Stimulated activated CD4-positive, alpha-beta T cell treated with anti-CD3 and anti-CD28 coated beads, Interleukin-1b, Interleukin-23, amount 100 ng/mL, for 1 hour (primary cell): ENCODE data around the gene CDON.
"Not testable (repeated sequence)": the region's sequence is repeated elsewhere in the genome, so short reads cannot be mapped to it uniquely, and the experiment has no call there.

Experiments
- DNase-seq, 2 donors: peaks; one replicate each; pipeline ENCODE4 v3.0.0-alpha.2; 2020; ENCODE audit warnings: low read depth in 2 of 2

The CDON gene

GRCh38 chr11:125995313-125995712 lies 67.4 kb downstream of the CDON start:
- DNase-seq = peak in 1 of 2 donors; percentile 4

GRCh38 chr11:125994509-125994908 lies 68.2 kb downstream of the CDON start:
- no peak for DNase-seq

- no peak for DNase-seq
Measured at GRCh38 chr11:125992893-125993292, 69.8 kb downstream of the CDON start.

- DNase-seq = no peak
Measured at GRCh38 chr11:125990244-125990643, 72.4 kb downstream of the CDON start.

- no peak for DNase-seq
Measured at GRCh38 chr11:125987066-125987641, 75.5 kb downstream of the CDON start.

GRCh38 chr11:125985956-125986355 lies 76.7 kb downstream of the CDON start:
- DNase-seq = not testable (repeated sequence)

- no peak for DNase-seq
Measured at GRCh38 chr11:125982348-125982730, 80.3 kb downstream of the CDON start.

- no peak for DNase-seq
Measured at GRCh38 chr11:125980436-125980835, 82.2 kb downstream of the CDON start.

GRCh38 chr11:125979511-125979910 lies 83.2 kb downstream of the CDON start:
- no peak for DNase-seq

- no peak for DNase-seq
Measured at GRCh38 chr11:125978778-125979407, 83.8 kb downstream of the CDON start.

- DNase-seq = no peak
Measured at GRCh38 chr11:125978181-125978716, 84.4 kb downstream of the CDON start.

GRCh38 chr11:125977333-125977732 lies 85.3 kb downstream of the CDON start:
- no peak for DNase-seq

GRCh38 chr11:125976156-125976555 lies 86.5 kb downstream of the CDON start:
- DNase-seq = no peak

- no peak for DNase-seq
Measured at GRCh38 chr11:125975634-125976033, 87.0 kb downstream of the CDON start.

GRCh38 chr11:125974284-125974683 lies 88.4 kb downstream of the CDON start:
- DNase-seq = no peak

- no peak for DNase-seq
Measured at GRCh38 chr11:125971618-125972017, 91.0 kb downstream of the CDON start.

- DNase-seq = no peak
Measured at GRCh38 chr11:125968354-125968753, 94.3 kb downstream of the CDON start.

GRCh38 chr11:125967515-125967914 lies 95.2 kb downstream of the CDON start:
- no peak for DNase-seq

- no peak for DNase-seq
Measured at GRCh38 chr11:125960771-125961170, 101.9 kb downstream of the CDON start.

- no peak for DNase-seq
Measured at GRCh38 chr11:125959931-125960330, 102.7 kb downstream of the CDON start.

- no peak for DNase-seq
Measured at GRCh38 chr11:125959511-125959910, 103.2 kb downstream of the CDON start.

- DNase-seq = no peak
Measured at GRCh38 chr11:125958872-125959400, 103.7 kb downstream of the CDON start.

GRCh38 chr11:125957618-125958332 lies 104.9 kb downstream of the CDON start:
- no peak for DNase-seq
